ENCODE measurements around the gene RND2. TPM values are rescaled to one million over a fixed set of nuclear protein-coding genes. Genes with fewer than 3 reads are reported as not detected.

The RND2 gene
- total and polyA plus RNA-seq, 9 of the 15 experiments (the other 6 are each of a cell fraction or from before 2014, with no cell fraction given), result 0.15 to 1.9 (median 0.98) TPM

DNA sequence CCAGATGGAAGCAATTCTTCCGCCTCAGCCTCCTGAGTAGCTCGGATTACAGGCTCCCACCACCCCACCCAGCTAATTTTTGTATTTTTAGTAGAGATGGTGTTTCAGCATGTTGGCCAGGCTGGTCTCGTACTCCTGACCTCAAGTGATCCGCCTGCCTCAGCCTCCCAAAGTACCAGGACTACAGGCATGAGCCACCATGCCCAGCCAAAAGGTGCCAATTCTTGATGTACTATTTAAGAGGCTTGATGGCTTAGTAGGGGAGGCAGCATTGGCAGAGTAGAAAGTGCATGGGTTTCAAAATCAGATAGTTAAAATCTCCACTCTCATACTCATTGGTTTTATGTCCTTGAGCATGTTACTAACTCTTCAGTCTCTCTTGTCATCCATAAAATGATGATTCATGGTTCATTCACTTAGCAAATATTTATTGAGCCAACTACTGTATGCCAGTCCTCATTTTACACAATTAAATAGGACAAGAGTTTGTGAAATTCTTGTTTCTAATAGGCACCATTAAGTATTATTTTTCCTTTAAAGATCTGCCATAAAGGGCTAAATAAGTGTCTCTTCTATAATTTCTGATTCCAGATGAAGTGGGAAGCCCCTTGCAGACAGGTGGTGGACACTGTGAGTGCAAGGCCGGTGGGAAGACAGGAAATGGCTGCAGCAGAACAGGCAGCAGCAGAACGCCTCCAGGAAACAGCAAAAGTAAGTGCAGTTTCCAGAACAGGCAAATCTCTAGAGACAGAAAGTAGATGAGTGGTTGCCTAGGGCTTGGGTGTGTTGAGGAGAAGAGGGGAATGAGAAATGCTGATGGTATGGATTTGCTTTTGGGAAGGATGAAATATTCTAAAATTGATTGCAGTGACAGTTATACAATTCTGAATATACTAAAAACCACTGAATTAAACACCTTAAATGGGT lies 35.0 kb upstream of the RND2 start:
- H3K27me3 ChIP-seq (ENCODE audit: control insufficient read depth in 2 of 2, insufficient read depth in 2 of 2, low read length in 2 of 2), result no peaks in the 10 kb centered on the region
- no peaks in the 10 kb centered on the region for H4K20me1 ChIP-seq (replicated peaks; ENCODE audit: control insufficient read depth, insufficient read depth, low read length)
- no peak overlapping the region for H3K4me3 ChIP-seq
- in situ Hi-C loops (cut with MboI) (no loop called here), intact Hi-C loops (cut with micrococcal nuclease) (no loop called here)
- no peaks in the 10 kb centered on the region for H3K9me1 ChIP-seq (ENCODE audit: control insufficient read depth, insufficient read depth, low read length)
- ChIA-PET CTCF (ENCODE audit: low intra/inter-chr PET ratio) (no interaction called here), POLR2A (interaction anchor here (1.8 kb wide), 1 partner anchor 19 kb away, joined by 3 read pairs; no protein-coding TSS in a partner anchor)
- H3K9ac ChIP-seq (ENCODE audit: insufficient read depth in 1 of 2, low read depth in 2 of 2, low read length in 2 of 2), result no peak overlapping the region
- no peak for FAIRE-seq
- H3K4me1 ChIP-seq (replicated peaks in 1 of 2; ENCODE audit: control insufficient read depth in 2 of 2, insufficient read depth in 2 of 2, low read length in 2 of 2), result 0 out of 5 replicates have a peak, but pooled peaks cover 0 to 2% of the 10 kb centered on the region in 2 experiments
- BruUV-seq (replicated peaks), result no TSS peak
- H3K4me2 ChIP-seq (ENCODE audit: insufficient read depth, low read length), result no peak overlapping the region
- peaks cover 91% of the 10 kb centered on the region for H3K36me3 ChIP-seq (ENCODE audit: control insufficient read depth, insufficient read depth, low read length)
- no peak overlapping the region for H2AFZ ChIP-seq (ENCODE audit: low read depth, low read length)
- no peaks in the 10 kb centered on the region for H3K9me3 ChIP-seq (replicated peaks; ENCODE audit: control insufficient read depth, insufficient read depth, low read depth, low read length)
- H3K27ac ChIP-seq (ENCODE audit: extremely low read depth, low read depth, low read length), result no peak overlapping the region
- peaks cover 4% of the 10 kb centered on the region for H3K79me2 ChIP-seq (ENCODE audit: control insufficient read depth, insufficient read depth, low read length)
- no peak for DNase-seq (ENCODE audit: extremely low read depth in 1 of 4, low spot score in 3 of 4)
- 94% methylated on average over 6 of the region's 6 CpGs for WGBS (ENCODE audit: insufficient coverage, low coverage, missing lambda C conversion rate)
- ATAC-seq, result no peak
- TF ChIP-seq HDAC3 (IDR thresholded peaks at IDR 0.05; ENCODE audit: borderline replicate concordance, partially characterized antibody) (no peak), ATF7 (IDR thresholded peaks at IDR 0.05) (no peak), ZKSCAN8 (CRISPR knock-in tag; IDR thresholded peaks at IDR 0.05) (no peak), MEF2D (tag; conservative IDR thresholded peaks at IDR 0.05; ENCODE audit: low read depth) (no peak), TCF3 (CRISPR knock-in tag; IDR thresholded peaks at IDR 0.05) (no peak), PCBP2 (IDR thresholded peaks at IDR 0.05; ENCODE audit: low read depth, low read length, poor library complexity, severe bottlenecking) (no peak), SMARCE1 (IDR thresholded peaks at IDR 0.05) (no peak), ZNF551 (CRISPR knock-in tag; IDR thresholded peaks at IDR 0.05) (no peak), KLF1 (tag; IDR thresholded peaks at IDR 0.05) (no peak), NFATC3 (IDR thresholded peaks at IDR 0.05) (no peak), WHSC1 (IDR thresholded peaks at IDR 0.05; ENCODE audit: low read length) (no peak), LEF1 (IDR thresholded peaks at IDR 0.05) (no peak), GTF2F1 (IDR thresholded peaks at IDR 0.05; ENCODE audit: low read depth, low read length) (no peak), ZFP30 (CRISPR knock-in tag; IDR thresholded peaks at IDR 0.05; ENCODE audit: borderline replicate concordance) (no peak), ESRRB (CRISPR knock-in tag; IDR thresholded peaks at IDR 0.05; ENCODE audit: borderline replicate concordance) (no peak), ASH1L (IDR thresholded peaks at IDR 0.05; ENCODE audit: borderline replicate concordance, low read depth, partially characterized antibody) (no peak), SRSF3 (IDR thresholded peaks at IDR 0.05; ENCODE audit: insufficient read depth, low read length) (no peak)
- TF ChIP-seq, protein P1, sequence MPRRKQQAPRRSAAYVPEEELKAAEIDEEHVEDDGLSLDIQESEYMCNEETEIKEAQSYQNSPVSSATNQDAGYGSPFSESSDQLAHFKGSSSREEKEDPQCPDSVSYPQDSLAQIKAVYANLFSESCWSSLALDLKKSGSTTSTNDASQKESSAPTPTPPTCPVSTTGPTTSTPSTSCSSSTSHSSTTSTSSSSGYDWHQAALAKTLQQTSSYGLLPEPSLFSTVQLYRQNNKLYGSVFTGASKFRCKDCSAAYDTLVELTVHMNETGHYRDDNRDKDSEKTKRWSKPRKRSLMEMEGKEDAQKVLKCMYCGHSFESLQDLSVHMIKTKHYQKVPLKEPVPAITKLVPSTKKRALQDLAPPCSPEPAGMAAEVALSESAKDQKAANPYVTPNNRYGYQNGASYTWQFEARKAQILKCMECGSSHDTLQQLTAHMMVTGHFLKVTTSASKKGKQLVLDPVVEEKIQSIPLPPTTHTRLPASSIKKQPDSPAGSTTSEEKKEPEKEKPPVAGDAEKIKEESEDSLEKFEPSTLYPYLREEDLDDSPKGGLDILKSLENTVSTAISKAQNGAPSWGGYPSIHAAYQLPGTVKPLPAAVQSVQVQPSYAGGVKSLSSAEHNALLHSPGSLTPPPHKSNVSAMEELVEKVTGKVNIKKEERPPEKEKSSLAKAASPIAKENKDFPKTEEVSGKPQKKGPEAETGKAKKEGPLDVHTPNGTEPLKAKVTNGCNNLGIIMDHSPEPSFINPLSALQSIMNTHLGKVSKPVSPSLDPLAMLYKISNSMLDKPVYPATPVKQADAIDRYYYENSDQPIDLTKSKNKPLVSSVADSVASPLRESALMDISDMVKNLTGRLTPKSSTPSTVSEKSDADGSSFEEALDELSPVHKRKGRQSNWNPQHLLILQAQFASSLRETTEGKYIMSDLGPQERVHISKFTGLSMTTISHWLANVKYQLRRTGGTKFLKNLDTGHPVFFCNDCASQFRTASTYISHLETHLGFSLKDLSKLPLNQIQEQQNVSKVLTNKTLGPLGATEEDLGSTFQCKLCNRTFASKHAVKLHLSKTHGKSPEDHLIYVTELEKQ (CRISPR knock-in tag; IDR thresholded peaks at IDR 0.05), result no peak

All from K562 (cell line).